Left lobe of liver (tissue), 2 donors: ENCODE results near the gene EXOC3L1. TPM values are rescaled to one million over a fixed set of nuclear protein-coding genes. Genes with fewer than 3 reads are reported as not detected.

Experiments used
- ATAC-seq: fragments of 200-7000 bp; cut with Tn5 transposase; one replicate; pipeline ENCODE4 v1.9.1; 2020; ENCODE audit warnings: mild to moderate bottlenecking, moderate library complexity
- DNase-seq: peaks from one replicate; pipeline ENCODE4 v3.0.0-alpha.2; 2020; ENCODE audit warnings: low spot score
- total RNA-seq: library from RNA; stranded (reverse); gene quantifications from one replicate; pipeline ENCODE4 v1.2.1, GENCODE V29; 2021
- donor health status: DM: no; HTN: no; CAD: no; lungs with moderate emphysema.
- donor health status: DM: no; HTN: yes; CAD: no.

EXOC3L1 gene
- total RNA-seq, 1 donor from 2014 or later, result 1.8 TPM

DNA sequence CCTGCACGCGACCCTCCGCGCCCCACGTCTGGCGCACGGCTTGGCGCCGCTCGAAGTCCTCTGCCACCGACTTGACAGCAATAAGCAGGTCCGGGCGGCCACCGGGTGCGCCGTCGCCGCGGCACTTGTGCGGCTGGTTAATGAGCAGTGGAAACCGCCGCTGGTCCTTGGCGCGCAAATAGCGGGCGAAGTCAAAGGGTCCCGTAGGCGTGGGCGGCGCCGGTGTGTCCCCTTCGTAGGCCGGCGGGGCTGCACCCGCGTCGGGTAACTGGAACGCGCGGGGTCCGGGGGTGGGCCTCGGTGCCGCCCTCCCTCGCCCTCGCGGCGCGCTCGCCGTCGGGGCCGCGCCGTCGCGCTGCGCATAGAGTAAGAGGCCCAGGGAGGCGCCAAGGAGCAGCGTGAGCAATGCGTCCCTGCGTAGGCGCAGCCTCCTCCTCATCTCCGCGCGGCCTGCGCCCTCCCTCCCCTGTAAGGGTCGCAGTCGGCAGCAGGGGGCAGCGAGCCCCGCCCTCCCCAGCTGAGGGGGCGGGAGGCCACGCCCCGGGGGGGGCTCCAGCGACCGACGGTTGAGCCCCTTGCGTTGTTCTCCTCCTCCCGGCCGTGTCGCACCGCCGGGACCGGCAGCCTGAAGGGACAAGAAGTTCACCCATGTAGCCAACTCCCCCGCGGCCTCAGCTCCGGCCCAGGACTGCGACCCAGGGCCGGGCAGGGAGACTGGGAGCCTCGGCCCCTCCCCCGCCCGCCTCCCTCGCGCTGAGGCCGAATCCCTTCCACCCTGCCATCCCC lies 39.7 kb downstream of the EXOC3L1 start:
- ATAC-seq (peak; percentile 35), DNase-seq (no peak)

- peak; percentile 35 for ATAC-seq
Observed at GRCh38 chr16:67149276-67150046, 40.5 kb downstream of the EXOC3L1 start.

GRCh38 chr16:67148656-67149275 lies 41.2 kb downstream of the EXOC3L1 start:
- DNase-seq (no peak), ATAC-seq (no peak)

More at GRCh38 chr16:67149276-67150046, 40.5 kb downstream of the EXOC3L1 start:
- no peak for DNase-seq

DNA sequence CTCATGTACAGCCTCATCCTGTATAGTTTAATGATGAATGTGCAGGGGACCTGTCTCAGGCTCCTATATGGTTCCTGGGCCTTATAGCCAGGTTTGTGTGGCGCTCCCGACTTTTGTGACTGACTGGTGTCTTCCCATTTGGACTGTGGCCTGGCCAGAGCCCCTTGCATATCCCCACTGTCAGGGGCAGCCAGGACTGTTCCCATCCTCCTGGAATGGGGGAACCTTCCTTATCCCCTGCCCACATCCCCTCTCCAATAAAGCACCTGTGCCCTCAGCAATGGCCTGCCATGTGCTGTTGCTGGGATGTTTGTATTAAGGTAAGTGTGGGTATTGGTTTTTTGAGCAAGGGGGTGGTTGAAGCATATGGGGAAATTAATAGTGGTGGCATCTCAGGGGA lies 41.7 kb downstream of the EXOC3L1 start:
- ATAC-seq (no peak), DNase-seq (no peak)

DNA sequence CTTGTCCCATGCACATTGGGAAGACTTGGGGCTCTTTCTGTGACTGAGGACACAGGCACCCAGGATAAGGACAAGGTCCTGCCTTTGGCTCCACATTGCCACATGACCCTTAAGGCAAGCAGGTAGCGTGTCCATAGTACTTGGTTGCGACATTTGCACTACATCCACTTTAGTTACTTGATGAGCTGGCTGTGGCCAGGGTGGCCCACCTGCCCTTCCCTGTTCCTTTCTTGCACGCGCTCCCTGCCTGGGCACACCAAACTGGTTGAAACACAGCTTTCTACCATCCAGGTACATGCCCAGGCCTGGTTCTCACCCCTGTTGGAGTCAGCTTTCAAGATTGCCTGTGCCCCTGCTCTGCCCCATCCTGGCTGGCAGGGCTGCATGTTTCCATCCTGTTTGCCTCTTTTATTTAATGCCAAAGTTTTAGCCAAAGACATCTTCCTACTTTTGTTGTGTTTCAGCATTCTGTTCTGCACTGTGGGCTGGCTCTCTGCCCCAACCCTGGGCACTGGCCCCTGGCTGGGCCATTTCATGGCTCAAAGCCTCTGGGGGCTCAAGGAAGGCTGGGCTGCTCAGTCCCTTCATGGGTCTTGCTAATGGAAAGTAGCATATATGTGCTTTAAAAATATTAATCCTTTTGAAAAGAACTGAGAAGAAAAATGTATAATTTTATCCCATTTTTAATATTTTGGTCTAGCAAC lies 42.3 kb downstream of the EXOC3L1 start:
- no peak for ATAC-seq
- no peak for DNase-seq

- no peak for DNase-seq
- ATAC-seq, result no peak
Observed at GRCh38 chr16:67146523-67147357, 43.2 kb downstream of the EXOC3L1 start.

GRCh38 chr16:67145746-67146145 lies 44.2 kb downstream of the EXOC3L1 start:
- ATAC-seq (no peak), DNase-seq (no peak)

- ATAC-seq, result no peak
- DNase-seq, result no peak
Observed at GRCh38 chr16:67144943-67145342, 45.0 kb downstream of the EXOC3L1 start.

- ATAC-seq, result no peak
Observed at GRCh38 chr16:67142342-67142741, 47.6 kb downstream of the EXOC3L1 start.

DNA sequence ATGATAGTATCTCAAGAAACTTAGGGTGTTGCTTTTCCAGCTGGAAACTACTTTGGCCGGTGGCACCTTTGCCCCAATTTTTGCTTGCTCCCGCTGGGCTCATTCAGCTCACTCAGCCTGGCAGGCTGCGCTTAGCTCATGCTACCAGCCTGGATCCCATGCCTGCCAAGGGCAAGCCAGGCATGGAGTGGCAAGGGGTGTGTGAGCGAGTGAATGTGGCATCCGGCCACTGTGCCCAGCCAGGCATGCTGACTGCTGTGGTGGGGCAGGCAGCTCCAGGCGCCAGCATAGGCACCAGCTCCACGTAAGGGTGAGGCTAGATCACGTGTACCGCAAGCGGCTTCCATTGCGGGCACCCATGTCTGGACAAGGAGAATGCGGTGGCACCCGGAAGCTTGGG lies 48.5 kb downstream of the EXOC3L1 start:
- ATAC-seq (no peak), DNase-seq (no peak)

More at GRCh38 chr16:67142342-67142741, 47.6 kb downstream of the EXOC3L1 start:
- DNase-seq, result no peak

- DNase-seq (no peak), ATAC-seq (no peak)
Observed at GRCh38 chr16:67137605-67138004, 52.3 kb downstream of the EXOC3L1 start.

Other genes with a start within 250 kb of the EXOC3L1 start
- 80.3 TPM for gene CES3, start 228.9 kb downstream of the EXOC3L1 start, total RNA-seq
- 67.7 TPM for gene CES4A, start 201.5 kb downstream of the EXOC3L1 start, total RNA-seq
- 12.2 TPM for gene CBFB, start 161.0 kb downstream of the EXOC3L1 start, total RNA-seq
- gene PHAF1, start 80.2 kb downstream of the EXOC3L1 start, total RNA-seq, result 29.1 TPM
- gene B3GNT9, start 39.1 kb downstream of the EXOC3L1 start, total RNA-seq, result 1.6 TPM
- gene TRADD, start 30.2 kb downstream of the EXOC3L1 start, total RNA-seq, result 12.1 TPM
- gene FBXL8, start 30.2 kb downstream of the EXOC3L1 start, total RNA-seq, result 20.6 TPM
- 60.5 TPM for gene HSF4, start 25.4 kb downstream of the EXOC3L1 start, total RNA-seq
- gene NOL3, start 19.6 kb downstream of the EXOC3L1 start, total RNA-seq, result 40.7 TPM
- 14.9 TPM for gene MATCAP1, start 6.2 kb downstream of the EXOC3L1 start, total RNA-seq
- 19.0 TPM for gene E2F4, start 2.0 kb upstream of the EXOC3L1 start, total RNA-seq
- 5.2 TPM for gene ELMO3, start 9.0 kb upstream of the EXOC3L1 start, total RNA-seq
- 44.9 TPM for gene TMEM208, start 37.0 kb upstream of the EXOC3L1 start, total RNA-seq
- gene FHOD1, start 57.3 kb upstream of the EXOC3L1 start, total RNA-seq, result 5.9 TPM
- 0.30 TPM for gene SLC9A5, start 58.8 kb upstream of the EXOC3L1 start, total RNA-seq
- gene PLEKHG4, start 89.4 kb upstream of the EXOC3L1 start, total RNA-seq, result 0.20 TPM
- gene KCTD19, start 136.6 kb upstream of the EXOC3L1 start, total RNA-seq, result not detected
- gene LRRC36, start 136.7 kb upstream of the EXOC3L1 start, total RNA-seq, result 0.25 TPM
- 0.40 TPM for gene TPPP3, start 203.4 kb upstream of the EXOC3L1 start, total RNA-seq
- gene ZDHHC1, start 226.3 kb upstream of the EXOC3L1 start, total RNA-seq, result 1.6 TPM
- 3.1 TPM for gene HSD11B2, start 241.0 kb upstream of the EXOC3L1 start, total RNA-seq